ENCODE results near the gene HADHB.
"Not testable (repeated sequence)": the region's sequence is repeated elsewhere in the genome, so short reads cannot be mapped to it uniquely, and the experiment has no call there.

The HADHB gene

GRCh38 chr2:26329083-26329482 lies 84.3 kb downstream of the HADHB start:
- not testable (repeated sequence) for DNase-seq (ENCODE audit: low read depth in 2 of 2)

GRCh38 chr2:26330114-26330549 lies 85.4 kb downstream of the HADHB start:
- DNase-seq (ENCODE audit: low read depth in 2 of 2), result peak; percentile 41 to 67

- no peak for DNase-seq (ENCODE audit: low read depth in 2 of 2)
Observed at GRCh38 chr2:26330604-26331003, 85.9 kb downstream of the HADHB start.

GRCh38 chr2:26331321-26331720 lies 86.6 kb downstream of the HADHB start:
- not testable (repeated sequence) for DNase-seq (ENCODE audit: low read depth in 2 of 2)

- DNase-seq (ENCODE audit: low read depth in 2 of 2), result no peak
Observed at GRCh38 chr2:26333293-26333692, 88.6 kb downstream of the HADHB start.

- no peak for DNase-seq (ENCODE audit: low read depth in 2 of 2)
Observed at GRCh38 chr2:26335231-26335630, 90.5 kb downstream of the HADHB start.

- no peak for DNase-seq (ENCODE audit: low read depth in 2 of 2)
Observed at GRCh38 chr2:26336719-26337118, 92.0 kb downstream of the HADHB start.

- DNase-seq (ENCODE audit: low read depth in 2 of 2), result no peak
Observed at GRCh38 chr2:26337298-26337697, 92.6 kb downstream of the HADHB start.

All from stimulated activated CD4-positive, alpha-beta T cell treated with anti-CD3 and anti-CD28 coated beads, Interleukin-1b, Interleukin-23, amount 100 ng/mL, for 1 hour (primary cell).